ENCODE measurements around the gene PRKCQ.

PRKCQ gene

DNA sequence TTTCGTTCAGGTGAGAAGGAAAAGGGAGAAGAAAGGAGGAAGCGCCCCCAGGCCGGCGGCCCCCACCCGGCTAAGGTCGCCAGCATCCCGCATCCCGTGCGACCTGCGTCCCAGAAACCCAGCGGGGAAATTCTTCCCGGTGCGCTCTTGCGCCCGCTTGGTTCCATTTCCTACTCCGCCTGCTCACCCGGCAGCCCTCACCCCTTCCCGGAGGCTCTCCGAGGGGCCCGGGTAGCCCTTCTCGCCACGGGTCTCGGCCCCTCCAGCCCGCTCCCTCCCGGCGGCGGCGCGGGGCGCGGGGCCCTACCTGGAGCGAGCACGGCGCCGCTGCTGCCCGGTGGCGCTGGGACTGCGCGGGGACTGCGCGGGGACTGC lies at the start of gene PRKCQ:
PRKCQ (minus strand) TSS at position 373 of the 375 bp plus-strand sequence. CDS start 65,141 bp downstream, outside the sequence.
- DNase-seq: no peak

DNA sequence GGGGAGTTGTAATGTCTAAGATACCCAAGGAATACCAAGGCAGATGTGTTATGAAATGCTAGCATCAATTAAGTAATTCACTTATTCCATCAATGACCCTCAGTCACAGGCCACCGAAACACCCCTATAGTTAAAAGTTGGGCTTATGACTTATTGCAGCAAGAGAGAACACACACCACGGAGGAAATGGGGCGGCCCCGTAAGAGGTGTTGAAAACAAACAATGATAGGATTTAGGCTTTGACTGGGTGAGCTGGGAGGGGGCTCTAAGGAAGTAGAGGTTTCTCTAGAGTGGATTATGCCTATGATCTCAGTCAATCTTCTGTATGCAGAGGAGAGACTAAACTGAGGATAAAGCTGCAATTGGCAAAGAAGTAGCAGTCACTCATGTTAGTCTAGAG lies 45.4 kb upstream of the PRKCQ start:
- no peak for DNase-seq

DNA sequence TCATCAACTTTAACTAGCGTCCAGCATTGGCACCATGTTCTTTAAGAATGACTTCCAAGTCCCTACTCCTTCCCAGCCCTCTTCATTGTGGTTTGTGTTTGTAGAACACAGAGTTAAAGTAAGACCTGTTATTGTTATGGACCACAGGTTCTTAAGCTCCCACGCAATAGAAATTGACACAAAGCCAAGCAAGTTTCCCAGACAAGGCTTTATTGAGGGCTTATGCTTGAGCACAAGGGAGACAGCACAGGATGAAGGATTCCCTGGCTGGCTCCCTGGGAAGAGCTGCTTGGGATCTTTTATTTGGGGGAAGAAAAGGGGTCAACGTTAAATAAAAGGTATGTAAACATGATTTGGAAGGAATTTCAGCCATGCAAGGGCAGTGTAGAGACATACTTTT lies 44.3 kb upstream of the PRKCQ start:
- DNase-seq: no peak

DNA sequence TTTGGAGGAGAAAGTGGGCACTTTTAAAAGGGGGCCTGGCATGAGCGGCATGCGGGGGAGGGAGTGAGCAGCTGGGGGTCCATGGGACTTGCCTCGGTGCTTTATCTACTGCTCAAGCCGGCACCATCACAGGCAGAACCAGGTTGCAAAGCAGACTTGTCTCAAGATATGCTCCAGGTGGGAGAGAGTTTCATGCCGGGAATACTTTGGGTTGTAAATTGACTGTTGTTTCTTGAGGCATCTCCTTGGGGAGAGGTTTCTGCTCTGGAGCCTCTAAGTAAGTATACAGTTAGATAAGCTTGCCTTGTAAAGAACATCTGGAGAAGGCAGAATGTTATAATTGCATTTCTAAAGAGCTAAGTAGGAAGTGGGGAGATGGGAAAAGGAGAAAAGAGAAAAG lies 42.8 kb upstream of the PRKCQ start:
- no peak for DNase-seq

DNA sequence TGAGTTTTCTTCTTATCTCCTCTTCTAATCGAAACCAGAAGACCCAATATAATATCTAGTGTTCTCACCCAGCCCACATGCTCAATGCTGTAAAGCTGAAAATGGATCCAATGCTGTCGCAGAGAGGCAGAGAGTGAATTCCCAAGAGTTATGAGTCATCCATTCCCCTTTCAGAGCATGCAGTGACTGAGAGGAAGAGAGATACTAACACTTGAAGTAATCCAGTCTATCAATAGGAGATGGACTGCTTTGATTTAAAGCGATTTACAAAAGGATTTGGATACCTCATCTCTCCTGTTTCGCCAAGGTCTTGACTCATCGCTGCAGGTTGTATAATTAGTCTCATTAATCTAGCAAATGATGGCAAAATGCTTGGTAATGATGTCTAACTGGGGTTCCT lies 41.5 kb upstream of the PRKCQ start:
- DNase-seq: no peak

DNA sequence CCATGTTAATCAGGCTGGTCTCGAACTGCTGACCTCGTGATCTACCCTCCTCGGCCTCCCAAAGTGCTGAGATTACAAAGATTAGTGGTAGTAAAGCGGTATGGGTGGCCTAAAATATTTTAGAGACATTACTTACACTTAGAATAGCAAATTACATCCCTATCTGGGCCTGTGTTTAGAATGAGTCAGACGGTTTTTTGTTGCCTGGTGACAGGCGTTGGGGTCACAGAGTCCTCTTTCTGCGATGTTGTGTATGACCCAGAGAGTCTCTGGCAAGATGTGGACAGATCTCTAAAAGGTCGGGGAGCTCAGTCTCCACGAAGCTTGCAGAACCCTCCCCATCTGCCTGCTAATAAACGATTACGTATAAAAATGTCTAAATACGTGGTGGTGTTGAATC lies 39.6 kb upstream of the PRKCQ start:
- DNase-seq: no peak

DNA sequence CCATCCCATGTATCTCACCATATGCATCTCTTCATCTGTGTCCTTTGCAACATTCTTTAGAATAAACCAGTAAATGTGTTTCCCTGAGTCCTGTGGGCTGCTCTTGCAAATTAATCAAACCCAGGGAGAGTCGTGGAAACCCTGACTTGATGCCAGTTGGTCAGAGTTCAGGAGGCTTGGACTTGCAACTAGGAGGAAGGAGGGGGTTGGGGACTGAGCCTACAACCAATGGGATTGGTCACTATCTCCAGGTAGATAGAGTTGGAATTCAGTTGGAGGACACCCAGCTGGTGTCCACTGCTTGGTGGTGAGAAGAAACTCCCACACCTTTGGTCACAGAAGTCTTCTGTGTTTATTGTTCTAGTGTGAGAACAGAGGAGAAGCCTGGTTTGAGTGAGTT lies 38.3 kb upstream of the PRKCQ start:
- DNase-seq: no peak

DNA sequence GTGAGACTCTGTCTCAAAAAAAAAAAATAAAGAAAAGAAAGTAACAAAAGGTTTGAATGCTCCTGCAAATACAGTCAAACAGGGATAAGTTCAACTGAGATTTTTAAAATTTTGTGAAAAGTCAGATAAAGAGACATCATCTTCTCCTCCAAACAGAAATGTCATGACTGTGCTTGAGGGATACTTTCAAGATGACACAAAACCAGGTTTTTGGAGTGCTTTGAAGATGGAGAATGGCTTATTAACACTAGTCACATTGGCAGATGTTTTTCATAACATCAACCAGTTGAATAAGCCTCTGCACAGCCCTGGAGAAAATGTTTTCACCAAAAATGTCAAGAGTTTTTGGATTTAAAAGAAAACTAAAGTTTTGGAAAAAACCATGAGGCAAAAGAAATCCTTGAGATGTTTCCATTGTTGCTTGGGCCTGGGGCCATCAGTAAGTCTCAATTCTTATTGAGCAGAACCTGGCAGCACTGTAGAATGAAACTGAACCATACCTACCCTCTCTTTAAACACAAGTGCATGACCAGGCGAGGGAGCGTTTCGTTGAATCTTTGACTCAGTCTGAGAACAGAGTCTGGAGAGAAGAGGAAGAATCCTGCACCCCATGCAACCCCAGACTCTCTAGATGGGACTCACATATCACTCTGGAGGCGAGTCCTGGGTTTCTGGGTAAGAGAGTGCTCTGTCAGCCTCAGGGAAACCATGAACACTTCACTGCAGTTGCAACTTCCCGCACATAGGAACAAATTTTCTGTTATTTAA lies 37.4 kb upstream of the PRKCQ start:
- DNase-seq: no peak

DNA sequence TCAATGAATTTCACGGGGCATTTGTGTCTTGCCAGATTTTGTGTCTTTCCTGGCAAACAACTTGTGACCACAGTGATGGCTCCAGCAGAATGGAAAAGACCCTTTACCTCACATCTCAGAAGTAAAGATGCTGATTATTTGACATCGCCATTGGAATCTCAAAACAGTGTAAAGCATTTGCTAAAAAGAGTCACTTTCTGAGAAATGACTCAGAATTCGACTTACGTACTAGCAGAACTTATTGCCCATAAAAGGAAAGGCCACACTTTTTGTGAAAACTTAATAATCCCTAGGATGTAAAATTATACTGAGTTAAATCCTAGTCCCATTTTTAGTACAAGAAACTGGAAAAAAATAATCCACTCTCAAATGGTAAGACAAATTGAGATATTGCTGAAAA lies 35.9 kb upstream of the PRKCQ start:
- no peak for DNase-seq

DNA sequence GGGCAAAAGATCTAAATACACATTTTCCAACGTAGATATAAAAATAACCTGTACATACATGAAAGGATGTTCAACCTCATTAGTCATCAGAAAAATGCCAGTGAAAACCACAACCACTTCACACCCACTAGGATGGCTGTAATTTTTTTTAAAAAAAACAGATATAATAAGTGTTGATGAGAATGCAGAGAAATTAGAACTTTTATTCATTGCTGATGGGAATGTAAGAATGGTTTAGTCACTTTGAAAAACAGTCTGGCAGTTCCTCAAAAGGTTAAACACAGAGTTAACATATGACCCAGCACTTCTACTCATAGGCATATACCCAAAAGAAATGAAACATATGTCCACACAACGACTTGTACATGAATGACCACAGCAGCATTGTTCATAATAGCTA lies 32.3 kb upstream of the PRKCQ start:
- DNase-seq: no peak

DNA sequence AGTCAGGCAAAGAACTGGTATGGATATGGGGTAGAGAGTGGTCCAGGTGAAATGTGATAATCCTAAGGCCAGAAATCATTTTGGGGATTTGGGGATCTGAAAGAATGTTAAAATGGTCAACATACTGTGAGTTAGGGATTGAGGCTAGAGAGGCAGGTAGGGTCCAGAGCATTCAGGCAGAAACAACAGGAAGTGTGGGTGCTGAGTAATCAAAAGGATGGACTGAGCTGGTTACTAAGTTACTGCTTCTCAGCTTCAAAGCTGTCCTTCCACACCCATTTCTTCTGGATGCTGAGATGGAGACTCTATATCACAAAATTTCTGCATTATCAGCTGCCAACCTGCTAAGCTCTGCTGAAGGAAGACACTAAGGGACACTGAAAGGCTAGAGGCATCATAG lies 30.6 kb upstream of the PRKCQ start:
- no peak for DNase-seq

DNA sequence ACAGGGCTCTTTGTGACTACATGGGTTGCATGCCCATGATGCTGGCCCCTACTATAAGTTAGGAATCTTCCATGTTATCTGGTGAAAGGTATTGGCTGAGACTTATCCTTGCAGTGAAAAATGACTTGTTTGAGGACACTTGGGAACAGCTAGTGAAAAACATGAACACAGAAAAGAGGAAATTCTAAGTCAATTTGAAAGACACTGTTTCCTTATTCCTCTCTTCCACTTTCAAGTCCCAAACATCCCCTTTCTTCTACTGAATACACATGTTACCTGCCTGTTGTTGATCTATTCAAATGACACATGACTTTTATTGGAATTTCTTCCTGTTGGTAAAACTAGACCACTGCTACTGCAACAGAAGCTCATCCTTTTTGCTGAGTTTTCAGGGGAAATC lies 29.5 kb upstream of the PRKCQ start:
- no peak for DNase-seq

DNA sequence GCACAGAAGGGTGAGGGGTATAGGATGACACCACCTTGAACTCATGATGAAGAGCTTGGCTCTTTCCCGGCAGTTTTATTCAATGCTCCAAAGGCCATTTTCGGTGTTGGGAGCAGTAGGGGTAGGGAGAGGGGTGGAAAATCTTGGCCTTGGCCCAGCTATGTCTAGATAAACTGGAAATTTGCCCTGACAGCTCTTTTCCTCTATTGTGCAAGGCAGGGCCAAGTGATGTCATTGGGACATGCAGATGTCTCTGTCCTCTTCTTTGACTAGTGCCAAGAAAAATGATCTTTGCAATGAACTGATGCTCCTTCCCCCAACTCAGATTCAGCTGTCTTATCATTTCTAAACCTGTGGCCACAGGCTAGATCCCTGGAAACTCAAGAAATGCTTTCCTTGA lies 27.7 kb upstream of the PRKCQ start:
- no peak for DNase-seq

DNA sequence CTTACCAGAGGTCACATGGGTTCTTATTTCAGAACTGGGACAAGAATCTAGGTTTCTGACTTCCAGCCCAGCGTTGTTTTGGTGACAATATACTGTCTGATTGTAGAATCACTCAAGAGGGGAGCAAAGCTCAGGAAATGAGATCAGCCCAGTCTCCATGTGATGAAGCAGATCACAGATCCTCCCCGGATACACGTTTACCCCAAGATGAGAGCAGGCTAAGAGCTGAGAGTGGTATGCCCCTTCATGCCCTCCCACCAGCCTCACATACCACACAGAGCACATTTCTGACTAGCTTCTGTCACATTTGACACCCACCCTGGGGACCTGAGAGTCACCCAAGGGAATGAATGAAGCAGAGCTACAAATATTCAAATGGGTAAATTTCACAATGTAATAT lies 27.1 kb upstream of the PRKCQ start:
- no peak for DNase-seq

DNA sequence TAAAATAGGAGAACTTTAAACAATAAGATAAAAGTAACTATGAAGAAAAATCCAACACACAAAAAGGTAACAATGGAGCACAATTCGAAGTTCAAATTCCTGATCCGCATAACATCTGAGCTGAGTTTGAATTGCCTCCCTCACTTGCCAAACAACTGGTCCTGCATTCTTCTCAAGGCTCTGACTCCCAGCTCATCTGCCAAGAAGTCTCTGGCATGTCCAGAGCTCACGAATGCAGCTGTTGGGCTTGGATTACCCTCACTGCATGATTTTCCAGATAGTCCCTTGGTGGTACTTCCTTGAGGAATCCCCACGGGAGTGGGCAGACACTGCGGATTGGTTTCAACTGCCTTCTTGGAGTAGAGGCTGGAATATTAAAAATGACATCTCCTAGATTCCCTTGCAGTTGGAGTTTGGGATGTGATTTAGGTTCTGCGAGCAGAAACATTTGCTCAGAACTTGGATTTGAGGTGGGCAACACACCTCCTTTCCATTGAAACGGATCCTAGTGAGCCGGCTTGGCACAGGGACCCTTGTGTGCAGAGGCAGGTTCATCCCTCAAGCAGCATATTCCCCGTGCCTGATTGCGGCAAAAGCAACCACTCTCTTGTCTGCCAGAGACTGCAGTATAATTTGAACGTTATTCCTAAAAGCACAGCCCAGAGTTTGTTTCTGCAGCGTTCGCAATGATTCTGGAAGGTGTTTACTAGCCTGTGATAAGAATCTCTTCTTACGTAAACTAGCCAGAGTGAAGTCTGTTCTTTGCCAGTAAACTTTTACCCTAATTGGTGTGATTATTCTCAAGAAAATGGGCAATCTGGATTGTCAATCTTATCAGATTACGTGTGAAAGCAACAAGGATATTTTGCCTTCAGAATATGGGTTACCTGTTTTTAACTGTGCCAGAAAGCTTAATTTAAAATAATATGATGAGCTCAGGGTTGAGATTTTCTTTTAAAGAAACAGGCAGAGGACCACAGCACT lies 23.4 kb upstream of the PRKCQ start:
- no peak for DNase-seq

DNA sequence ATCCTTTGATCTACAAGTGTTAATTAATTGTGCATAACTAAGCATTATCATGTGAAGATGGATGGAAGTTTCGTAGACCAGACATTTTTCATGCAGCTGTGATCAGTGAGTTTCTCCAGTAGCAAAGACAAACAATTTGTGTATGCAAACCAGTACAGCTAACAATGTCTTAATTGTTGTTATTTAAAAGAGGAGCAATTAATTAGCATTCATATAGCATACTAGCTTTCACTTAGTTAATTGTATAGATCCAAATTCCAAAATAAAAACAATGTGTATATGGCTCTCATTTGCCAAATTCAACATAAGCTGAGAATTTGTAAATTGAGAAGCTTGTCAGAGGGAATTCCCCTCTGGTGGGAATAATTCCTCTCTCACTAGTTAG lies 22.6 kb upstream of the PRKCQ start:
- DNase-seq: no peak

DNA sequence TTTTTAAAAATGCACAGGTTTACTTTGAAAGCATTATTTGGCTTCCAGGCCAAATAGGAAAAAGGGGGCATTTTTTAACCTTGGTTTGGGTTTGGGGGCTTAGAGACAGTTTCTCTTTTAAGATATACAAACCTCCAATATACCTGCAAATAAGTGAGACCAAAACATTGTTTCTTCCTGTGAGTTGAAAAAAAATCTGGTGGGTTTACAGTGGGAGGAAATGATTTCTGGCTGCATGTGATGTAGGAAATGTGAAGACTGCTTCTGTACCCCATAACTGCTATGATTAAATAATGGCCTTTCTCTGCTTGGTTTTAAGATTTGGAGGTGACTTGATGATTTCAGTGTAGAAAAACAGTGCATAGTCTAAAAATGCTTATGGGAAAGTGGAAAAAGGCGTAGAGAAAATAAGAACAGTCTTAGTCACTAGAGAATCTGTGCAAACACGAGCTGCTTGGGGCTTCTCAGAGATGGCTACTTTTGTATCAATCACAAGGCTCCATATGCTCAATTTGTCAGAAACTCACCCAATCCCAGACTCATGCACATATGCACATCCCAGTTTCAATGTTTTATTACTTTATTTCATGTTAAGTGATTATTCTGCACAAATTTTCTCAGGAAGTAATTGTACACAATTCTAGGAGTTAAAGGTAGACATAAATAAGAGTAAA lies 22.1 kb upstream of the PRKCQ start:
- DNase-seq: no peak

DNA sequence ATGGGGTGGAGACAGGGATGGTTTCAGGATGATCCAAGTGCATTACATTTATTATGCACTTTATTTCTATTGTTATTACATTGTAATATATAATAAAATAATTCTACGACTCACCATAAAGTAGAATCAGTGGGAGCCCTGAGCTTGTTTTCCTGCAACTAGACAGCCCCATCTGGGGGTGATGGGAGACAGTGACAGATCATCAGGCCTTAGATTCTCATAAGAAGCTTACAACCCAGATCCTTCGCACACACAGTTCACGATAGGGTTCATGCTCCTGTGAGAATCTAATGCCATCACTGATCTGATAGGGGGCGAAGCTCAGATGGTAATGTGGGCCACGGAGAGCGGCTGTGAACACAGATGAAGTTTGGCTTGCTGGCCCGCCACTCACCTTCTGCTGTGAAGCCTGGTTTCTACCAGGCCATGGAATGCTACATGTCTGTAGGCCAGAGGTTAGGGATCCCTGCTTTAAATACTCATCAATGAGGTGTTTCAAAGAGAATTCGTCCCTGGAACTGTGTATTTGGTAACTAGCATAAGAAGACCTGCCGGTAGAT lies 21.2 kb upstream of the PRKCQ start:
- no peak for DNase-seq

DNA sequence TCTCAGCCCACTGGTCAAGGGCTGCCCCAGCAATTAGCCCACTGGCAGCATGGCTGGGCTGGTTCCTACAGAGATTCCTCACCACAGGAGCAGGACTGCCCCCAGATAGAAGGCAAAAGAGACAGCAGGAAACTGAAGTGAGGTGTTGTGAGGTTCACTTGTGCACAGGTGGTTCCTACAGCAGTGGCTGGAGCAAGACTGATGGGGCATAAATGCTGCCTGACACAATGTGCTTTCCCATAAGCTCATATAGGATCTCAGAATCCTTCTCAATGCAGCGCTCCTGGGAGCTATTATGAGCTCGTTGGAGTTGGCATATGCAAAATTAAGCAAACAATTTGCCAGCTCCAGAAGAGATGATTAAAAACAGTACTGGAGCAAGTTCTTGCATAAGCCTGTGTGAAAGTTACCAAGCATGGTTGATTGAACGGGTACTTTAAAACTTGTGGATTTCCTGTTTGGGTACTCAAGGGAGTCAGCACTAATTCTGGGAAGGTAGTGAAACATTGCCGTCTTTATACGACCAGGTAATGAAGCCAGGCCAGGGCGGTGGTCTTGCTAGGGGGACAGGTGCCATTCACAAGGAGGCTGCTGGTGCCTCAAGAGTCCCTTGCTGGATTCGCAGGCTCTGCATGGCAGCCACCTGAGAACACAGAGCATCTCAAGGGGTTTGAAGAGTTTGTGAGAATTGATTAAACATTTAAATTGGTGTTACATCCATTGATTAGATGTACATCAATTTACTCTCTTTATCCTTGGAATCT lies 20.3 kb upstream of the PRKCQ start:
- no peak for DNase-seq

DNA sequence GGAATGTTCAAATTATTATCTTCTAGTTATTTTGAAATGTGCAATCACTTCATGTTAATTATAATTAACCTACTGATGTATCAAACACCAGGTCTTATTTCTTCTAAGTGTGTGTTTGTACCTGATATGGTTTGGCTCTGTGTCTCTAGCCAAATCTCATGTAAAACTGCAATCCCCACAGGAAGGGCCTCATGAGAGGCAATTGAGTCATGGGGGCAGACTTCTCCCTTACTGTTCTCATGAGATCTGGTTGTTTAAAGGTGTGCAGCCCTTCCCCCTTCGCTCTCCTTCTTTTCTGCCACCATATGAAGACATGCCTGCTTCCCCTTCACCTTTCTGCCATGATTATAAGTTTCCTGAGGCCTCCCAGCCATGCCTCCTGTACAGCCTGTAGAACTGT lies 18.6 kb upstream of the PRKCQ start:
- no peak for DNase-seq

DNA sequence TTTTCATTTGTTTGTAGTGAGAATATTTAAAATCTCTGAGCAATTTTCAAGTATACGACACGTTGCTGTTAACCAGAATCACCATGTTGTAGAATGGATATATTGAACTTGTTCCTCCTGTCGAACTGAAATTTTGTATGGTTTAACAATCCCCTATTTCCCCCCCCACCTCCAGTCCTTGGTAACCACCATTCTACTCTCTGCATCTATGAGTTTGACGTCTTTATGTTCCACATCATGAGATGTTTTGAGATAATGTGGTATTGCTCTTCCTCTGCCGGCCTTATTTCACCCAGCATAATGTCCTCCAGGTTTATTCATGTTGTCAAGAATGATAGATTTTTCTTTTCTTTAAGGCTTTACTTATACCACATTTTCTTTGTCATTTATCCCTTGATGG lies 17.4 kb upstream of the PRKCQ start:
- DNase-seq: no peak

DNA sequence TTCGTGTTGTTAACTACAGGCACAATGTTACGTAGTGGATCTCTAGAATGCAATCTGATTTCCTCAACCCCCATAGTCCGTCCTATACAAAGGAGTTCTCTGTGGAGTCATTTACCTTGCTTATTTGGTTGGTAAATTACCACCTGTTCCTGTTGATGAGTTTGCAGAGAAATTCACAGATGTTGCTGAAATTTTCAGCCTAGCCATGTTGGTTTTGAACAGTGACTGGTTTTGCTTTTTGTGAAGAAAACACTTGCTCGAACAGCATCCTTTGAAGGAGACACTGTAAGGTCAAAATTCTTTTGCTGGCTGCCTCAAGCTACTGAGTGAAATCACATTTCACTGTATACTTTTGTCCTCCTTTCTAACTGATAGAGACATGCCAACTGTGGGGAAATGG lies 15.4 kb upstream of the PRKCQ start:
- DNase-seq: no peak

DNA sequence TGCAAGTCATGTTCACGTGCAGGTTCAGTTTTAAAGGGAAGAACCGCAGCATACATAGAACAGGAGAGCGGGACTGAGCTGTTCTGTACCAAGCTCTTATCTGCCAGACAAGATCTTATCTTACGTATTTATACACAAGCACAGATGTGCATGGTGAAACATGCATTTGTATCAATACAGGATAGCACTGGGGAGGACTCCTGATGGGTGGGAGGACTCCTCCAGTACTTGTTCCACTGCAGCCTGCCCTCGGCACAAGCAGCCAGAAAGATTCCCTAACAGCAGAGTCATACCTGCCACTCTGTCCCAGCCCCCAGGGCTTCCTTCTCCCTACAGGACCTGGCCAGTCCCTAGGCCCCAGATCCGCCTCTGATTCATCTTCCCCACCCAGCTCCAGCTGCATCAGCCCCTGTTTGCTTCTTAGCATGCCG lies 13.2 kb upstream of the PRKCQ start:
- no peak for DNase-seq

Data from NCI-H446 treated with DMSO at 0.1 percent for 48 hours (cell line).